Endothelial cell (in vitro differentiated cells): ENCODE measurements around the gene PALM2AKAP2. TPM values are rescaled to one million over a fixed set of nuclear protein-coding genes. Genes with fewer than 3 reads are reported as not detected.

Experiments used
- DNase-seq: peaks from one replicate; pipeline ENCODE4 v3.0.0; 2021; ENCODE audit warnings: low spot score
- H3K27ac Mint-ChIP-seq: one replicate; pipeline ENCODE4 v1.8.0; 2021; ENCODE audit warnings: mixed read lengths, inconsistent platforms; ENCODE audit not compliant: unreplicated experiment
- H3K27me3 Mint-ChIP-seq: one replicate; pipeline ENCODE4 v1.8.0; 2021; ENCODE audit warnings: mild to moderate bottlenecking, moderate library complexity, mixed read lengths, inconsistent platforms; ENCODE audit not compliant: unreplicated experiment
- H3K36me3 Mint-ChIP-seq: one replicate; pipeline ENCODE4 v1.8.0; 2021; ENCODE audit warnings: mild to moderate bottlenecking, low read depth, mixed read lengths, inconsistent platforms; ENCODE audit not compliant: unreplicated experiment
- H3K4me1 Mint-ChIP-seq: one replicate; pipeline ENCODE4 v1.8.0; 2021; ENCODE audit warnings: mild to moderate bottlenecking, mixed read lengths, inconsistent platforms; ENCODE audit not compliant: unreplicated experiment
- H3K4me3 Mint-ChIP-seq: one replicate; pipeline ENCODE4 v1.8.0; 2021; ENCODE audit warnings: mild to moderate bottlenecking, mixed read lengths, inconsistent platforms; ENCODE audit not compliant: unreplicated experiment
- H3K9me3 Mint-ChIP-seq: one replicate; pipeline ENCODE4 v1.8.0; 2021; ENCODE audit warnings: mixed read lengths, inconsistent platforms; ENCODE audit not compliant: unreplicated experiment
- CTCF ChIP-seq: fragments of 200-600 bp; sonication (generic); IDR thresholded peaks from one replicate; pipeline ENCODE4 v1.5.0; 2021; ENCODE audit warnings: antibody characterized with exemption; ENCODE audit not compliant: unreplicated experiment
- total RNA-seq: library from RNA; stranded (reverse); fragmentation: NEBNext Ultra II Directional; extraction: Animal tissue kit (Norgen Biotek cat#: 25700); gene quantifications from one replicate; pipeline ENCODE4 v1.2.1, GENCODE V29; 2021; ENCODE audit not compliant: unreplicated experiment

Gene PALM2AKAP2
- total RNA-seq, 1 donor from 2014 or later = 1.2 TPM

GRCh38 chr9:109770101-109770500 lies 9.9 kb upstream of the PALM2AKAP2 start:
- H3K4me1 Mint-ChIP-seq = no peaks in the 10 kb centered on the region
- peaks cover 2% of the 10 kb centered on the region for H3K27me3 Mint-ChIP-seq
- no peaks in the 10 kb centered on the region for H3K9me3 Mint-ChIP-seq
- no peak for TF ChIP-seq CTCF
- no peaks in the 10 kb centered on the region for H3K36me3 Mint-ChIP-seq
- no peak for DNase-seq
- H3K27ac Mint-ChIP-seq = no peak overlapping the region
- H3K4me3 Mint-ChIP-seq = no peak overlapping the region

- TF ChIP-seq CTCF = no peak
- DNase-seq = no peak
- Mint-ChIP-seq H3K27ac (no peak overlapping the region), H3K4me3 (no peak overlapping the region), H3K4me1 (no peaks in the 10 kb centered on the region), H3K9me3 (no peaks in the 10 kb centered on the region), H3K27me3 (peaks cover 2% of the 10 kb centered on the region), H3K36me3 (no peaks in the 10 kb centered on the region)
These were observed 8.9 kb upstream of the PALM2AKAP2 start for GRCh38 chr9:109771087-109771486.

GRCh38 chr9:109771796-109772531 lies 8.0 kb upstream of the PALM2AKAP2 start:
- Mint-ChIP-seq H3K4me3 (no peak overlapping the region), H3K4me1 (no peaks in the 10 kb centered on the region), H3K36me3 (no peaks in the 10 kb centered on the region), H3K9me3 (no peaks in the 10 kb centered on the region), H3K27ac (no peak overlapping the region), H3K27me3 (peaks cover 2% of the 10 kb centered on the region)
- TF ChIP-seq CTCF = no peak
- no peak for DNase-seq

- Mint-ChIP-seq H3K27ac (no peak overlapping the region), H3K27me3 (peaks cover 2% of the 10 kb centered on the region), H3K36me3 (no peaks in the 10 kb centered on the region), H3K9me3 (no peaks in the 10 kb centered on the region), H3K4me3 (no peak overlapping the region), H3K4me1 (no peaks in the 10 kb centered on the region)
- DNase-seq = no peak
- no peak for TF ChIP-seq CTCF
These were observed 4.5 kb upstream of the PALM2AKAP2 start for GRCh38 chr9:109775516-109775915.

GRCh38 chr9:109776391-109776790 lies 3.6 kb upstream of the PALM2AKAP2 start:
- no peaks in the 10 kb centered on the region for H3K4me1 Mint-ChIP-seq
- H3K4me3 Mint-ChIP-seq = no peak overlapping the region
- no peak overlapping the region for H3K27ac Mint-ChIP-seq
- no peak for TF ChIP-seq CTCF
- H3K27me3 Mint-ChIP-seq = peaks cover 2% of the 10 kb centered on the region
- H3K36me3 Mint-ChIP-seq = no peaks in the 10 kb centered on the region
- no peak for DNase-seq
- H3K9me3 Mint-ChIP-seq = no peaks in the 10 kb centered on the region
